Iris pigment epithelial cell (primary cell): ENCODE results near the gene ELMO1.
A peak's percentile ranks its signal among the peaks of the same experiment; 100 is the strongest.

Experiments
- DNase-seq: peaks from one replicate; pipeline ENCODE4 v3.0.0-alpha.2; 2011; ENCODE audit warnings: low read depth

The ELMO1 gene

DNA sequence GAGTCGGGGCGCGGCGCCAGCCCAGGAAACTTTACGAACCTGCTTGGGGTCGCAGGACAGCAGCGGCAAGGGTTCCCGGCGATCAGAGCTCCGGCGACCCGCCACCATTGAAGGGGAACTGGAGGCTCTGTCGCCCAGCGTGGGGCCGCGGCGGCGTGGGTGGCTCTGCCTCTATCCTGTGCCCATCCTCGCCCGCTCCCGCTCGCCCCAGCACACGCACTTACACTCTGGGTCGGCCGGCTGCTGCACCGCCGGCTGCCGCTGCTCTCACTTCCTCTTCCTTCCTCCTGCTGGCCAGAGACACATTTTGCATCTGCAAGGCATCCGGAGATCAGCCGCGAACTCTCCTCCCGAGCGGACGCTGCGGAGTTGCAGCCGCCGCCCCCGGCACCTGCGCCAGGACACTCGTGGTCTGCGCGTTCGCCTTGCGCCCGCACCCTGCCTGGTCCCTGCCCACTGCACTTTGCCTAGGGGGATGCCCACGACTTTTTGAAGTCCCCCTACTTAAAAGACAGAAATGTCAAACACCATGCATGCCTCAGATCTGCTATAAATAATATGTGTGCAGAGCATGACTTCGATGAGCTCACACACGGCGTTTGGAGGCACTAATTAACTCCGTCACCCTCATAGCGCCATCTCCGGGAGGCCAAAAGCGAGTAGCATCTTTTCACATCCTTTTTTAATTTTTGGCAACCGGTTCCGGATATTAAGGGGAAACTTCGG is at the start of gene ELMO1:
TSS of gene ELMO1 (minus strand) at position 229 of the 726 bp plus-strand sequence. CDS start 106,174 bp downstream, outside the sequence.
- DNase-seq = peak; percentile 55

DNA sequence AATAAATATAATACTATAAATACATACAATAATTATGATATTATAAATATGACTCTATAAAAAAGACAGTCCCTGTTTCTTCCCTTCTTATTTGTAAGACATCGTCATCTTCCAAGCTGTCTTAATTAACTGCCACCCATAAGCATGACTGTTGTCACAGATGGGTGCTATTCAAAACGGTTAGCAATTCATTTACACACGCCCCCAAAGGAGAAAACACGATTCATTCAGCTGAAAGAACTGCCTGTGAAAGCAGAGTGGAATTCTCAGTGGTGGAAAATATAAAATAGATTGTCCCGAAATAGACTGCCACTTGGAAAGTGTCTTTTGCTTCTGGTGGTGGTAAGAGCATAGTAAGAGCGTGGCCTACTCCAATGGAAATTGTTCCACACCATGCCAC is 48.9 kb upstream of the ELMO1 start:
- no peak for DNase-seq

- peak; percentile 50 for DNase-seq
Observed at GRCh38 chr7:37495574-37496184, 47.0 kb upstream of the ELMO1 start.

DNA sequence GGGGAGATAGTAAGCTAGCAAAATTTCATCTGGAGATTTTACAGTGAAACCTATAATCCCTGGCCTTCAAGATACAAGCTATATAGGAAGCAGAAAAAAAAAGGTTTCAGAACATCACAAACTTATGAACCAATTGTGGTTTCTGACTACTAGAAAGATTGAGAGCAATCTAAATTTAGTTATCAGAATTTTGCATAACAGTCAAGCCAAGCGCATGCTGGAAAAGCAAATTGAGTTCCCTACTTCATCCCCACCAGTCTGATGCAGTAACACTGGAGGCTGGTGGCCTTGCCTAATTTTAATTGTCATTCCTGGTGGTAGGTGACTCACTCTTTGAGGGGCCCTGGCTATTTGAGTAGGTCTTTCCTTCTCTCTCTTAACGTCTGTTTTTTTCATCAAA is 46.3 kb upstream of the ELMO1 start:
- no peak for DNase-seq

GRCh38 chr7:37493810-37494209 is 45.1 kb upstream of the ELMO1 start:
- no peak for DNase-seq

- no peak for DNase-seq
Observed at GRCh38 chr7:37493123-37493522, 44.5 kb upstream of the ELMO1 start.

- DNase-seq = no peak
Observed at GRCh38 chr7:37491919-37492694, 43.4 kb upstream of the ELMO1 start.

GRCh38 chr7:37489703-37490102 is 41.0 kb upstream of the ELMO1 start:
- DNase-seq = no peak

DNA sequence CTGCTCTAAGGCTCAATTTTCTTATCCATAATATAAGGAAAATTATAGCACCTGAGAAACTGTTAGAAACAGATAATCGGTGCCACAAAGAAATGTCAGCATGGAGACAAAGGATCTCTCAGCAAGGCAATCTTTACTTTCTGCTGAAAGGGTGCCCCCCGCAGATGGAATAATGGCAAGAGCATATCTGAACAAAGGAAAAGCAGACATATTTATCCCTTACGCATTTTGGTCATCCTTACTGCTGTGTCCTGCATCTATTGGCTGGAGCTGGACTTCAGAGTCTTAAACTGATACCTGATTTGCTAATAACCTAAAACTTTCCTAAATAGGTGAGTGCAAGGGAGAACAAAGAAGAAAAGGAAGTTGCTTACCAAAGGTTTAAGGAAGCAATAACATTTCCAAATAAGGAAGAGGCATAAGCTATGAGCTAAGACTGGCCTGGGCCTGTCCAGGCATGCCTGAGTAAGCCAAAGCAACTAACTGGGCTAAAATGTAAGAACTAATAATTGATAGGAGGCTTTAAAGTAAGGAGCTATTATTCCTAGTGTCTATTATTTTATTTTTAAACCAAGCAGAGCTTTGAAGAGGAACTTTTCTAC is 39.6 kb upstream of the ELMO1 start:
- DNase-seq = peak; percentile 30

GRCh38 chr7:37484426-37485073 is 35.9 kb upstream of the ELMO1 start:
- DNase-seq = no peak

DNA sequence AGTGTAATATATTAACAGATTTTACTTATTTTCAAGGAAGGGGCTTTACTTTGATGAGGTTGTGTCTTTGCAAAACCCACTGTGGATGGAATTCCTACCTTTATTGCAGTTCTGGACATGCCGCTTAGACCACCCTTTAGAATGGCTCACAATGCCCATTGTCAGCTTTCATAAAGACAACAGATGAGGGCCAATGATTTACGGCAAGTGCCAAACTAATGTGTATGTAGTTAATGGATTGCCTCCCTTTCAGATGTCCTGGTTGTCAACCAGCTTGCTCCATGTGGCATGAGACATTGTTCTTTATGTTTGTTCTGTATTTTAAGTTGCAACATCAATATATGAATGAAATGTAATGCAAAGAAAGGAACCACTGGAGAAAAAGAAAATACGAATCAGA is 35.0 kb upstream of the ELMO1 start:
- DNase-seq = no peak

DNA sequence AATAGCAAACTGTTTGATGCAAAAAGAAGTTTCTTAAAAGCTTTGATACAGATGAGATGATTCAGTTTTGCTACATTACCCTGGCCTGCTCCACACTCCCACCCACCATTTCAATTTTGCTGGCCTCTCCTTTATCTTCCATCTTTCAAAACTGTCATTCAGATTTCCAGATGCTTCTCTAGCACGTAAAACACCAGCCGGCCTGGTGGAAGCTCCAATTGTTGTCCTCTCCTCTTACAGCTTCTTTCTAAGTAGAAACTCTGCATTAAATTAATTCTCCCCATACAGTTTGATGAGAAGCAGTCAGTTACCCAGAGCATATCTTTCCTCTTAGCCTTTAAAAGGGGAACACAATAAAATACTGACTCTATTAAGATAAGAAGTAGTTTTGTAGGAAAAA is 34.3 kb upstream of the ELMO1 start:
- DNase-seq = no peak

DNA sequence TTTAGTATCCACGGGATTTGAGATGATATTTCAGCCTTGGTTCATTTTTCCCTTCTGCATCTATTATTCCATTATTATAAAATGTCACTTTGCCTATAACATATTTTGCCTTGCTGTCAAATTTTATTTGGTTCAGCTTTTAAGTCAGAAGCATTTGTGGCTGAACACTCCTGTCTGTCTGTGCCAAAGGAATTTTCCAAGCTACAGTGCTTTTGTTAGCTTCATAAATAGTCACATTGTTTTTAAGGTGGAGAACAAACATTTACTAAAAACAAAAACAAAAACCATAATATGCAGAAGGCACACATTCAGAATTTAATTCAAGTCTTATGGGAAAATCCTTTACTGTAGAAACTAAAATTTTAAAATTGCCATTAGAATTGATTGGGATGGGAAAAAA is 33.8 kb upstream of the ELMO1 start:
- DNase-seq = no peak

DNA sequence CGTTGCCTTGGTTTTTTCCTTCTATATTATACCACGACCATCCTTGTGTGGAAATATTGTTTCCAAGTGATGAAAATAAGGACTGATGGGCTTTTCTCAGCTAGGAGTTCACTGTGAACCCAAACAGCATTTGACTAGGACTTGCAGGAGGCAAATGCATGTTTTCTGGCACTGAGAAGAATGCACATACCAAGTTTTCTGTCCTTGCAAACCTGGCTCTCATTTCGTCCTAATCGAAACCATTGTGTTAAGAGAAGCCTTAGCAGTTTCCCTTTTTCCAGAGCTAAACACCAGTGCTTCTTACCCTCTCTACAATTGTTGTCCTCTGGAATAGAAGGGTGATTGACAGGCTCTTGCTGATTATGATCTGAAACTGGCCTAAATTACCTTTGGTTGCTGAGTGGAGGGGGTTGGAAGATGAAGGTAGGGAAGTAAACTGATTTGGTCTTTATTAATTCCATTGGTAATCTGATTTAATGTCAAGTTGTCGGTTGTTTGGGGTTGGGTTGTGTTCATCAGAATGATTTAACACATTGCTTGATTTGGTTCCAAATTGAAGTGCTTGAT is 33.1 kb upstream of the ELMO1 start:
- no peak for DNase-seq

DNA sequence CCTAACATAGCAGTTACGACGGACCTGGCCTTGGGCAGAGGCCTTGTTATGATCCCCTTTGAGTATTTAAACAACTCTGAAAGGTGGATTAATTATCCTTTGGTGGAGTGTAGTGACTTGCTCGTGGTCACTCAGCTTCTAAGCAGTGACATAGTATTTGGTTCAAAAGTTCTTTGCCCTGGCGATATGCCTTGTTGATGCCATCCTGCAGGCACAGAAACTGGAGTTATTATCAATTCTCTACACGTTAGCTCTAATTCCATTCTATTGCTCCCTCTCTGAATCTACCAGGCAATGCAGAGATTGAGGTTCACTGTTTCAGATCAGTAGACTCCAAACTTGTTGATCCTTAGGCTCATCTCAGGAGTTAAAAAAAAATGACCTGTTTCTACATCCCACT is 32.5 kb upstream of the ELMO1 start:
- DNase-seq = no peak

GRCh38 chr7:37480041-37481031 is 31.7 kb upstream of the ELMO1 start:
- no peak for DNase-seq

DNA sequence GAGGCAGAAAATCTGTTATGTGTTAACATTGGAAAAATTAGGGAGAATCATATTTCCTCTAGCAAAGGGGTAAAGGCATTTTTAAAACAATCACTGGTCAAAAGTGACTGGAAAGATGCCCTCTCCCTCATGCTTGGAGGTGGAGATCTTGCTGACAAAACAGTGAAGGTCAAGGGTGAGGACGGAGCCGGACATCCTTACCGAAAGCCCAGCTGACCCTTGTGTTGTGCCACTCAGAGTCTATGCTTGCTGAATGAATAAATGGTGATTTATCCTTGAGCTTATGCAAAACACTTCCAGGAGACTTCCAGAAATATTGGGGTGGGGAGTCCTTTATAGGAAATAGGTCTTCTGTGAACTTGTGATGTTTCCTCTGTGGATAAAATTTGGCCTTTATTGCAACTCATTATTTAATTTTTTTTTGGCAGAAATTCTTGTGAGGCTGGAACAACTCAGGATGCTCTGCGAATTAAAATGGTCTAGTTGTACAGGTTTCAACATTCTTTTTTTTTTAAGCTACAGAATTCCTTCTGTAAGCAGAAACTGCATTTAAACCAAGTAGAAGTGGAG is 28.3 kb upstream of the ELMO1 start:
- DNase-seq = no peak

DNA sequence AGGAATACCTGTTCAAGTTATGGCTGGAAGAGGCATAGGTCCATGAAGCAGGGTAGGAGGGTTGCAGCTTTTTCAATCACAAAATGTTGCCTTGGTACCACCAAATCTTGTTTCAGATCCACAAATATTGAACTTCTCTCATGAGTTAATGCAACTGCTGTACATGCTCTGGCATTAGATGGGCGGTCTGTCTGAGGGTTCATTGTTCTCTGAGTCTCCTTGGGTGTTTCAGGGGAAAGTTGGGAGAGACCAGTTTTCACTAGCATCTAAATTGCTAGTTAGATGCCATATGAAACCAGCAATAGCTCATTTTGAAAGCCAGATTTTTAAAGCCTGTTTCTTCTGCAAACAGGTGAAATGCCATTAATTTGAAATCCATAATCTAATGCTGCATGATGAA is 27.8 kb upstream of the ELMO1 start:
- DNase-seq = no peak

DNA sequence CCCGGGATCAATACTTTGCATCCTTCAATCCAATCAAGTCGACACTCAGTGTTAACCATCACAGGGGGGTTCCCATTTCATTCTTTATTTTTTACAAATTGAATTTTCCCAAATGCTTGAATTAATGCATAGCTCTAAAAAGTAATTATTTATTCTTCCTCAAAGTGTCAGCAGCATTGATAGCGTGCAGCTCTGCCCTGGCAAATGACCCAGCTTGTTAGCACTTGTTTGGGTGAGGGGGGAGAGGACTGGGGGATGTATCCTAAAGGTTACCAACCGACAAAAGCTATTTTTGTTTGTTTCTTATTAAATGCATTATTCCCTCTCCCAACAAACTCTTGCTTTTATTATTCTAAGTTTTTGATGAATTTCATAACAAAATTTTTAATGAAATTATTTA is 27.0 kb upstream of the ELMO1 start:
- no peak for DNase-seq

- DNase-seq = no peak
Observed at GRCh38 chr7:37471619-37472018, 23.0 kb upstream of the ELMO1 start.
